Measurements from ENCODE around the gene TCF12. TPM values are rescaled to one million over a fixed set of nuclear protein-coding genes. Genes with fewer than 3 reads are reported as not detected.

The TCF12 gene
- total and polyA plus RNA-seq, 2 of the 8 experiments (the other 6 are each of a cell fraction or from before 2014, with no cell fraction given): 85.8 to 101 TPM

- no peak overlapping the region for H3K4me3 ChIP-seq (ENCODE audit: extremely low read depth in 1 of 4, insufficient read depth in 2 of 4, low read depth in 3 of 4, low read length in 4 of 4)
- no peak overlapping the region for H3K4me2 ChIP-seq (ENCODE audit: insufficient read depth in 1 of 2, low read depth in 2 of 2, low read length in 2 of 2)
- H2BK12ac ChIP-seq (ENCODE audit: low read depth, low read length): no peak overlapping the region
- no peak overlapping the region for H3K9ac ChIP-seq (replicated peaks in 1 of 4; ENCODE audit: extremely low read depth in 1 of 4, low read depth in 3 of 4, low read length in 3 of 4)
- FAIRE-seq: no peak
- no peak overlapping the region for H2BK120ac ChIP-seq (replicated peaks; ENCODE audit: low read depth, low read length)
- no peak overlapping the region for H2BK5ac ChIP-seq (ENCODE audit: low read depth, low read length)
- TF ChIP-seq RAD21 (IDR thresholded peaks at IDR 0.05 in 1 of 2, conservative IDR thresholded peaks at IDR 0.05 in 1 of 2; ENCODE audit: low read depth in 2 of 2, low read length in 2 of 2) (peak; percentile 55 to 57), POU5F1 (IDR thresholded peaks at IDR 0.05; ENCODE audit: low read depth, low read length) (no peak)
- H4K8ac ChIP-seq (ENCODE audit: extremely low read depth, insufficient read depth, low read length): no peak overlapping the region
- no peak overlapping the region for H2BK20ac ChIP-seq (ENCODE audit: low read length)
- H4K5ac ChIP-seq (ENCODE audit: insufficient read length, low read depth, low read length): no peak overlapping the region
- no peak overlapping the region for H3K27ac ChIP-seq (ENCODE audit: low read depth, low read length)
- H3K79me1 ChIP-seq (ENCODE audit: low read depth, low read length): no peaks in the 10 kb centered on the region
- H3K18ac ChIP-seq (ENCODE audit: extremely low read depth, low read length): no peak overlapping the region
- CTCF ChIA-PET (ENCODE audit: partially characterized antibody): interaction anchor here (0.7 to 1.8 kb wide), 10 partner anchors 12 to 328 kb away, joined by 3 to 6 read pairs (median 4); no protein-coding TSS in a partner anchor
- no peak overlapping the region for H2AFZ ChIP-seq (ENCODE audit: low read length)
- H3K79me2 ChIP-seq (ENCODE audit: control insufficient read depth in 1 of 2, insufficient read depth in 2 of 2, low read length in 2 of 2): peaks cover 0 to 41% of the 10 kb centered on the region in 2 experiments; a peak in 2 of 4 replicates
- H3K27me3 ChIP-seq (replicated peaks in 1 of 4; ENCODE audit: control insufficient read depth in 3 of 4, extremely low read depth in 1 of 4, insufficient read depth in 3 of 4, low read length in 3 of 4): no peaks in the 10 kb centered on the region
- H3K4ac ChIP-seq (replicated peaks; ENCODE audit: insufficient read length, low read depth, low read length): no peak overlapping the region
- H3K14ac ChIP-seq (ENCODE audit: insufficient read length): no peak overlapping the region
- no peaks in the 10 kb centered on the region for H3K36me3 ChIP-seq (ENCODE audit: control insufficient read depth in 2 of 4, insufficient read depth in 4 of 4, low read length in 3 of 4)
- DNase-seq (ENCODE audit: low read depth in 1 of 2, low spot score in 2 of 2): no peak
- H4K20me1 ChIP-seq (replicated peaks in 1 of 2; ENCODE audit: control insufficient read depth in 1 of 2, insufficient read depth in 2 of 2, low read length in 2 of 2): no peaks in the 10 kb centered on the region
- H3K9me3 ChIP-seq (ENCODE audit: insufficient read depth in 2 of 2, low read depth in 1 of 2, low read length in 1 of 2): no peaks in the 10 kb centered on the region
- H3K4me1 ChIP-seq (replicated peaks in 1 of 4; ENCODE audit: control insufficient read depth in 3 of 4, insufficient read depth in 4 of 4, low read length in 3 of 4): peaks cover 0 to 4% (median 1%) of the 10 kb centered on the region in 4 experiments; a peak in 2 of 7 replicates
- no peak overlapping the region for H3K23ac ChIP-seq (ENCODE audit: insufficient read length)
- no peak overlapping the region for H2AK5ac ChIP-seq (ENCODE audit: low read depth, low read length)
- H2BK15ac ChIP-seq (ENCODE audit: low read length): no peak overlapping the region
- no peak overlapping the region for H4K91ac ChIP-seq (replicated peaks; ENCODE audit: insufficient read length, low read length)
- no peak overlapping the region for H3K56ac ChIP-seq (replicated peaks; ENCODE audit: insufficient read length, low read depth, low read length)
- 74% methylated on average over 4 of the region's 4 CpGs; no CpG with 5 or more reads in 1 of the 2 experiments for WGBS, 2 experiments (ENCODE audit: extremely low coverage in 1 of 2, insufficient coverage in 1 of 2, insufficient read length in 1 of 2, insufficient replicate concordance in 2 of 2, low coverage in 1 of 2, low lambda C conversion rate in 2 of 2, missing lambda C conversion rate in 1 of 2)
- POLR2A ChIA-PET (ENCODE audit: partially characterized antibody): interaction anchor here (1.1 to 1.4 kb wide), 2 partner anchors 10 to 15 kb away, joined by 3 to 5 read pairs; no protein-coding TSS in a partner anchor
- H3K23me2 ChIP-seq (ENCODE audit: low read depth, low read length): no peaks in the 10 kb centered on the region
Measured at GRCh38 chr15:57213862-57214261, 295.4 kb downstream of the TCF12 start.
